ENCODE data around the gene PPEF1. TPM values are rescaled to one million over a fixed set of nuclear protein-coding genes. Genes with fewer than 3 reads are reported as not detected.

The PPEF1 gene
- polyA plus RNA-seq, 1 experiment = not detected

DNA sequence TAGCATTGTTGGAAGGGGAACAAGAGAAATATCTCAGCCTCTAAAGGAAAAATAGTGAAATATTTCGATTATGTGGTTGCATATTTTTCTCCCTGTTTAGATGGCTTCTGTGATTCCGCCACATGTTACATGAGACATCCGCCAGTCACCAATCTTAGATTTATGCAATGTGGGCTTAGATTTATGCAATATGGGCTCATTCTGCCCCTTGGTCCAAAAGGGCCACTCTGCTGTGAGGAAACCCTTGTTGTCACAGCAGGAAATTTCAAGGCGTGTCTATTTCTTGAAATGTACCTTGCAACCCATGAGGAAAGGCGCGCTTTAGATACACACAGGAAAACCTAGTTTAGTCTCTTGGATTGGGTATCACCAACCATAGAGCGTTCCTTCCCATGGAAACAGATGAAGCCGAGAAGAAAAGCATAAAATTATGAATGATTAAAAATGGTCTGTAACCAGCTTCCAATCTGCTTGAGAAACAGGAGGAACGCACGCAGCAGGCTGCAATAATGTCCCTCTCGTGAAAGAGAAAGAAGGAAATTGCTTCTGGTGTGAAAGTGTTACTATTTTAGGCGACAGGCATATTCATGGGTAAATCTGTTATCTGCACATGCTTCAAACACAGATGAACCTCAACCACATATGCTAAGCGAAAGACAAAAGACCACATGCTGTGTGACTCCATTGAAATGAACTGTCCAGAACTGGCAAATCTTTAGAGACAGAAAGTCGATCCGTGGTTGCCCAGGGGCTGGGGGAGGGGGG is 39.2 kb upstream of the PPEF1 start:
- Histone ChIP-seq H3K4me3 (ENCODE audit: low read depth, low read length) (no peak overlapping the region), H3K27me3 (ENCODE audit: control insufficient read depth, insufficient read depth, low read length) (no peaks in the 10 kb centered on the region), H3K27ac (ENCODE audit: low read depth, low read length) (no peak overlapping the region), H3K9me3 (ENCODE audit: control insufficient read depth, insufficient read depth, low read length) (no peaks in the 10 kb centered on the region)
- DNase-seq (ENCODE audit: low read depth, low spot score) = no peak
- ChIA-PET CTCF (no interaction called here), POLR2A (no interaction called here)
- TF ChIP-seq, protein P1, sequence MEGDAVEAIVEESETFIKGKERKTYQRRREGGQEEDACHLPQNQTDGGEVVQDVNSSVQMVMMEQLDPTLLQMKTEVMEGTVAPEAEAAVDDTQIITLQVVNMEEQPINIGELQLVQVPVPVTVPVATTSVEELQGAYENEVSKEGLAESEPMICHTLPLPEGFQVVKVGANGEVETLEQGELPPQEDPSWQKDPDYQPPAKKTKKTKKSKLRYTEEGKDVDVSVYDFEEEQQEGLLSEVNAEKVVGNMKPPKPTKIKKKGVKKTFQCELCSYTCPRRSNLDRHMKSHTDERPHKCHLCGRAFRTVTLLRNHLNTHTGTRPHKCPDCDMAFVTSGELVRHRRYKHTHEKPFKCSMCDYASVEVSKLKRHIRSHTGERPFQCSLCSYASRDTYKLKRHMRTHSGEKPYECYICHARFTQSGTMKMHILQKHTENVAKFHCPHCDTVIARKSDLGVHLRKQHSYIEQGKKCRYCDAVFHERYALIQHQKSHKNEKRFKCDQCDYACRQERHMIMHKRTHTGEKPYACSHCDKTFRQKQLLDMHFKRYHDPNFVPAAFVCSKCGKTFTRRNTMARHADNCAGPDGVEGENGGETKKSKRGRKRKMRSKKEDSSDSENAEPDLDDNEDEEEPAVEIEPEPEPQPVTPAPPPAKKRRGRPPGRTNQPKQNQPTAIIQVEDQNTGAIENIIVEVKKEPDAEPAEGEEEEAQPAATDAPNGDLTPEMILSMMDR (IDR thresholded peaks at IDR 0.05; ENCODE audit: low read depth, low read length) = no peak

DNA sequence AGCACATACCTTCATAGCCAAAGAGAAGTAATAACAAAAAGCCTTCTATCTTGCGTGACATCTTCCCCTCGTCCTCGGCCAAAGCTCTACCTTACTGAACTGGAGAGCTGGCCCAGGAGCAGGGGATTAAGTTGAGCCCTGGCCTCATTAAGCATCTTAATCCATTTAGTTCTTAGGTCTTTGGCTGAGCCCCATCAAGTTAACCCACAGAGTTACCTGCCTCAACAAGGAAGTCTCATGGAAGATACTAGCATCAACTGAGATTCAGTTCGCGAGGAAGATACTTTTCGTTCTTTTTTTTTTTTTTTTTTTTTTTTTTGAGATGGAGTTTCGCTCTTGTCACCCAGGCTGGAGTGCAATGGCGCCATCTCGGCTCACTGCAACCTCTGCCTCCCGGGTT is 35.4 kb upstream of the PPEF1 start, which contains the start of gene RS1:
Gene RS1 (minus strand): TSS at position 101 of the 400 bp plus-strand sequence. CDS start 40 bp downstream, at position 61.
- Histone ChIP-seq H3K4me3 (ENCODE audit: low read depth, low read length) (no peak within 1 kb of the TSS), H3K27ac (ENCODE audit: low read depth, low read length) (no peak within 1 kb of the TSS), H3K9me3 (ENCODE audit: control insufficient read depth, insufficient read depth, low read length) (no peaks in the 10 kb centered on the region), H3K27me3 (ENCODE audit: control insufficient read depth, insufficient read depth, low read length) (no peaks in the 10 kb centered on the region)
- ChIA-PET CTCF (interaction anchor here (1.2 kb wide), 1 partner anchor 262 kb away, joined by 3 read pairs; no protein-coding TSS in a partner anchor), POLR2A (no interaction called here)
- DNase-seq (ENCODE audit: low read depth, low spot score) = no peak
- TF ChIP-seq, protein P1 (IDR thresholded peaks at IDR 0.05; ENCODE audit: low read depth, low read length) = no peak

DNA sequence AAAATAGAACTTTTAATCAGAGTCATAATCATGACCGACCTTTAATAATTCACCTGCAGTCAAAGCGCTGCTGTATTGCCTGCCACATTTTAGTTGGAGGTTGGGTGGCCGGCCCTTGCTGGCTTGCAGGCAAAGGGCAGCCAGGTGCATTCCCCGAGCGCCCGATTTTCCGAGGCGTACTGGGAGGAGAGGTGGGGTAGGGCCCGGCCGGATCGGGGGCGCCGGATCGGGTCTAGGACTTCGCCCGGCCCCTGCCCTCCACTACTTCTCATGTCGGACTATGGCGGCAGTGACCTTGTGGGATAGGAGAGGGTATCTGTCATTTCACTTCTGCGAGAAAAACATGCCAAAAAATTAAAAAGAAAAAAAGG is 33.0 kb upstream of the PPEF1 start:
- DNase-seq (ENCODE audit: low read depth, low spot score) = no peak
- no peaks in the 10 kb centered on the region for H3K9me3 ChIP-seq (ENCODE audit: control insufficient read depth, insufficient read depth, low read length)
- POLR2A ChIA-PET = no interaction called here
- H3K27ac ChIP-seq (ENCODE audit: low read depth, low read length) = no peak overlapping the region
- no peaks in the 10 kb centered on the region for H3K27me3 ChIP-seq (ENCODE audit: control insufficient read depth, insufficient read depth, low read length)
- CTCF ChIA-PET = no interaction called here
- peak overlapping the region; percentile 57 for H3K4me3 ChIP-seq (ENCODE audit: low read depth, low read length)
- TF ChIP-seq, protein P1 (IDR thresholded peaks at IDR 0.05; ENCODE audit: low read depth, low read length) = no peak

DNA sequence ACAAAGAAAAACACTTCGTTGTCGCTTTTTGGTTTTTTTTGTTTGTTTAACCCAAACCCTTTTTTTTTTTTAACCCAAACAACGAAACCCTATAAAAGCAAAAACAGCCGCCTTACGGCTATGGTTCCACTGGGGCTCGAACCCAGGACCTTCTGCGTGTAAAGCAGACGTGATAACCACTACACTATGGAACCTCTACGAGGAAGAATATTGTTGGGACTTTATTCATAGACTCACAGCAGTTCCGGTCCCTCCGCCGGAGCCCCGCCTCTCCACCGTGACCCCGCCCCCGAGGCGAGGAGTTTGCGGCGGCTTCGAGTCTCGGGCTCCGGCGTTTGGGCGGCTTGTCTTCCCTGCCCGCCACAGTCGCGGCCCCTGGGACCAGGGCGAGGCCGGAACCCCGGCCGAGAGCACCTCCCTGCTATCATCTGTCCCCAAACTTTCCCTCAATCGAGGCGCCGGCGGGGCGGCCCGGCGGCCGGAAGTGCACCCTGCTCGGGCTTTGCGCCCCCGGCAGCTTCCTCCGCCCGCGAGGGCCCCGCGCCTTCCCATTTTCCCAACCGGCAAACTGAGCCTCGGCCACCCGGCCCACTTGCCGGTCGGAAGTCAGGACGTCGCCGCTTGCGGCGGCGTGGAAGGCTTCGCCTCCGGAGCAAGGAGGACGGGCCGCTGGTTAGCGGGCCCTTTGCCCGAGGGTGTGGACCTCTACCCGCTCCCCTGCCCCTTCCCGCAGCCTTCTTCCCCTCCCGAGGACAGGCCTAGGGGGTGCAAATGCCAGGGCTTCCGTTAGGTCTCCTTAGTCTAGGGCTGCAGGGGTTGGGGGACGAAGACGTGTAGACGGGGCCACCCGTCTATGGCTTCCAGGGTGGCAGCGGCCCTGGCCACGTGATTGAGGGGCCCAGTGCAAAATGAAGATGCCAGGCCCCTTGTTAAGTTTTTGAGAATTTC is 32.4 kb upstream of the PPEF1 start:
- CTCF ChIA-PET = interaction anchor here (0.6 to 1.1 kb wide), 2 partner anchors 241 to 294 kb away, joined by 3 read pairs; no protein-coding TSS in a partner anchor

More for the DNA sequence above, 32.4 kb upstream of the PPEF1 start:
- H3K4me3 ChIP-seq (ENCODE audit: low read depth, low read length) = peak overlapping the region; percentile 60
- peak; percentile 30 for DNase-seq (ENCODE audit: low read depth, low spot score)
- H3K9me3 ChIP-seq (ENCODE audit: control insufficient read depth, insufficient read depth, low read length) = no peaks in the 10 kb centered on the region
- TF ChIP-seq, protein P1 (IDR thresholded peaks at IDR 0.05; ENCODE audit: low read depth, low read length) = no peak
- no peaks in the 10 kb centered on the region for H3K27me3 ChIP-seq (ENCODE audit: control insufficient read depth, insufficient read depth, low read length)
- H3K27ac ChIP-seq (ENCODE audit: low read depth, low read length) = peak overlapping the region; percentile 39
- POLR2A ChIA-PET = no interaction called here

Measured in AG04450 (cell line).